AG09319 (cell line): ENCODE data around the gene CDC26.

ENCODE experiments used
- DNase-seq: peaks from one replicate; pipeline ENCODE4 v3.0.0-alpha.2; 2010; ENCODE audit warnings: low read depth; ENCODE audit errors: extremely low read depth
- CTCF ChIP-seq: IDR thresholded peaks from 2 replicates; pipeline ENCODE4 v1.5.1; 2011; ENCODE audit warnings: low read depth, mild to moderate bottlenecking, inconsistent platforms, low read length, moderate library complexity

The CDC26 gene

GRCh38 chr9:113221800-113222481 lies 53.4 kb downstream of the CDC26 start:
- TF ChIP-seq CTCF, result no peak
- DNase-seq, result no peak

GRCh38 chr9:113221003-113221799 lies 54.2 kb downstream of the CDC26 start, which contains the start of the genes FKBP15 and SLC31A1:
TSS of gene FKBP15 (minus strand) at chr9:113221277. CDS start at chr9:113221243, 34 bp downstream.
TSS of gene SLC31A1 (plus strand) at chr9:113221544. CDS start at chr9:113256149, 34,605 bp downstream.
- no peak for TF ChIP-seq CTCF
- peak; percentile 96 for DNase-seq

- no peak for DNase-seq
- TF ChIP-seq CTCF, result no peak
These were observed 54.8 kb downstream of the CDC26 start for GRCh38 chr9:113220467-113221002.

GRCh38 chr9:113219969-113220368 lies 55.4 kb downstream of the CDC26 start:
- no peak for TF ChIP-seq CTCF
- no peak for DNase-seq

GRCh38 chr9:113219186-113219936 lies 56.0 kb downstream of the CDC26 start:
- TF ChIP-seq CTCF, result no peak
- DNase-seq, result no peak
